H1 (cell line): ENCODE results near the gene HDLBP. TPM values are rescaled to one million over a fixed set of nuclear protein-coding genes. Genes with fewer than 3 reads are reported as not detected.

Experiments used
- CTCF ChIA-PET: fragments of 300-600 bp; sonication (Branson Sonifier 250); formaldehyde crosslinking; loops from one replicate; lab custom pipeline; 2021; ENCODE audit not compliant: partially characterized antibody; lab: Charles Lee
- POLR2A ChIA-PET: fragments of 300-600 bp; sonication (Branson Sonifier 250); formaldehyde crosslinking; loops from one replicate; lab custom pipeline; 2021; ENCODE audit warnings: inconsistent platforms; ENCODE audit not compliant: partially characterized antibody; lab: Charles Lee
- DNase-seq, 2 experiments: peaks; one replicate each; pipeline versions ENCODE4 v3.0.0 to v3.0.0-alpha.2; 2010 to 2022; ENCODE audit warnings: low spot score in 2 of 2, low read depth in 1 of 2, mixed read lengths in 1 of 2
- FAIRE-seq: peaks from 2 replicates; lab custom pipeline; 2011; peaks lifted over from hg19 to GRCh38; lab: Jason Lieb, UNC
- H2AFZ ChIP-seq: 2 replicates; pipeline ENCODE4 v1.8.1; 2012; ENCODE audit warnings: low read length, inconsistent platforms
- H2AK5ac ChIP-seq: 2 replicates; pipeline ENCODE4 v1.6.1; 2013; ENCODE audit warnings: low read depth, low read length
- H2BK120ac ChIP-seq: replicated peaks from 2 replicates; pipeline ENCODE3; 2013; ENCODE audit warnings: low read depth, low read length, inconsistent platforms
- H2BK12ac ChIP-seq: 2 replicates; pipeline ENCODE4 v1.6.1; 2013; ENCODE audit warnings: low read depth, low read length
- H2BK15ac ChIP-seq: 2 replicates; pipeline ENCODE4 v1.6.1; 2013; ENCODE audit warnings: low read length
- H2BK20ac ChIP-seq: 2 replicates; pipeline ENCODE4 v1.6.1; 2013; ENCODE audit warnings: low read length
- H2BK5ac ChIP-seq: 2 replicates; pipeline ENCODE4 v1.6.1; 2013; ENCODE audit warnings: low read depth, low read length
- H3K14ac ChIP-seq: 2 replicates; pipeline ENCODE4 v1.6.1; 2013; ENCODE audit warnings: inconsistent platforms; ENCODE audit not compliant: insufficient read length
- H3K18ac ChIP-seq: 2 replicates; pipeline ENCODE4 v1.6.1; 2013; ENCODE audit warnings: low read length; ENCODE audit errors: extremely low read depth
- H3K23ac ChIP-seq: 2 replicates; pipeline ENCODE4 v1.6.1; 2013; ENCODE audit warnings: inconsistent platforms; ENCODE audit not compliant: insufficient read length
- H3K23me2 ChIP-seq: 2 replicates; pipeline ENCODE4 v1.6.1; 2013; ENCODE audit warnings: low read depth, low read length
- H3K27ac ChIP-seq: 2 replicates; pipeline ENCODE4 v1.6.1; 2011; ENCODE audit warnings: low read depth, low read length, inconsistent platforms
- H3K27me3 ChIP-seq, 4 experiments: replicated peaks in 1 of 4; 1 replicate in 1 of 4; 2 replicates in 3 of 4; pipeline versions ENCODE4 v1.6.1 to v1.8.1; 2011 to 2013; ENCODE audit warnings: low read length in 3 of 4, mild to moderate bottlenecking in 3 of 4, inconsistent platforms in 2 of 4, mixed read lengths in 2 of 4, moderate library complexity in 1 of 4; ENCODE audit not compliant: control insufficient read depth in 3 of 4, insufficient read depth in 3 of 4; ENCODE audit errors: extremely low read depth in 1 of 4
- H3K36me3 ChIP-seq, 4 experiments: 2 replicates each; pipeline versions ENCODE4 v1.6.1 to v1.8.1; 2011 to 2013; ENCODE audit warnings: mild to moderate bottlenecking in 4 of 4, low read length in 3 of 4, moderate library complexity in 2 of 4, control low read depth in 1 of 4, inconsistent platforms in 1 of 4; ENCODE audit not compliant: insufficient read depth in 4 of 4, control insufficient read depth in 2 of 4
- H3K4ac ChIP-seq: replicated peaks from 2 replicates; pipeline ENCODE3; 2013; ENCODE audit warnings: low read length, low read depth, mixed read lengths, inconsistent platforms; ENCODE audit not compliant: insufficient read length
- H3K4me1 ChIP-seq, 4 experiments: replicated peaks in 1 of 4; 1 replicate in 1 of 4; 2 replicates in 3 of 4; pipeline versions ENCODE4 v1.6.1 to v1.8.1; 2011 to 2013; ENCODE audit warnings: low read length in 3 of 4, inconsistent platforms in 2 of 4, mixed read lengths in 1 of 4; ENCODE audit not compliant: insufficient read depth in 4 of 4, control insufficient read depth in 3 of 4
- H3K4me2 ChIP-seq, 2 experiments: 2 replicates each; pipeline versions ENCODE4 v1.6.1 to v1.8.1; 2011 to 2013; ENCODE audit warnings: low read depth in 2 of 2, low read length in 2 of 2, control low read depth in 1 of 2, inconsistent platforms in 1 of 2, mild to moderate bottlenecking in 1 of 2; ENCODE audit not compliant: insufficient read depth in 1 of 2
- H3K4me3 ChIP-seq, 4 experiments: fragments of 200-600, 300-600 bp in 1 of 4; sonication (generic), shearing (Covaris generic), sonication (Bioruptor Twin) in 1 of 4; 2 replicates each; pipeline versions ENCODE4 v1.5.1 to v1.8.1; 2011 to 2016; ENCODE audit warnings: low read length in 4 of 4, low read depth in 3 of 4, control low read depth in 2 of 4, inconsistent platforms in 2 of 4, mild to moderate bottlenecking in 2 of 4, mixed read lengths in 1 of 4, moderate library complexity in 1 of 4; ENCODE audit not compliant: insufficient read depth in 2 of 4; ENCODE audit errors: extremely low read depth in 1 of 4
- H3K56ac ChIP-seq: replicated peaks from 2 replicates; pipeline ENCODE3; 2013; ENCODE audit warnings: low read depth, mild to moderate bottlenecking, mixed read lengths, low read length, inconsistent platforms; ENCODE audit not compliant: insufficient read length
- H3K79me1 ChIP-seq: 2 replicates; pipeline ENCODE4 v1.6.1; 2013; ENCODE audit warnings: low read depth, low read length, control low read depth
- H3K79me2 ChIP-seq, 2 experiments: 2 replicates each; pipeline versions ENCODE4 v1.6.1 to v1.8.1; 2012 to 2013; ENCODE audit warnings: low read length in 2 of 2, mild to moderate bottlenecking in 2 of 2, inconsistent platforms in 1 of 2; ENCODE audit not compliant: insufficient read depth in 2 of 2, control insufficient read depth in 1 of 2
- H3K9ac ChIP-seq, 4 experiments: replicated peaks in 1 of 4; 1 replicate in 1 of 4; 2 replicates in 3 of 4; pipeline versions ENCODE4 v1.6.1 to v1.8.1; 2011 to 2013; ENCODE audit warnings: low read depth in 3 of 4, low read length in 3 of 4, control low read depth in 2 of 4, mild to moderate bottlenecking in 2 of 4, moderate library complexity in 2 of 4, inconsistent platforms in 1 of 4; ENCODE audit errors: extremely low read depth in 1 of 4
- H3K9me3 ChIP-seq, 2 experiments: 2 replicates each; pipeline versions ENCODE4 v1.6.1 to v1.8.1; 2012 to 2013; ENCODE audit warnings: mild to moderate bottlenecking in 2 of 2, moderate library complexity in 2 of 2, control low read depth in 1 of 2, inconsistent platforms in 1 of 2, low read depth in 1 of 2, low read length in 1 of 2, mixed read lengths in 1 of 2; ENCODE audit not compliant: insufficient read depth in 2 of 2
- H4K20me1 ChIP-seq, 2 experiments: replicated peaks in 1 of 2; 2 replicates each; pipeline versions ENCODE3 to v1.8.1; 2011 to 2013; ENCODE audit warnings: inconsistent platforms in 2 of 2, low read length in 2 of 2, mild to moderate bottlenecking in 1 of 2; ENCODE audit not compliant: insufficient read depth in 2 of 2, control insufficient read depth in 1 of 2
- H4K5ac ChIP-seq: 2 replicates; pipeline ENCODE4 v1.6.1; 2013; ENCODE audit warnings: low read length, low read depth, mixed read lengths, inconsistent platforms; ENCODE audit not compliant: insufficient read length
- H4K8ac ChIP-seq: 2 replicates; pipeline ENCODE4 v1.8.0; 2013; ENCODE audit warnings: mild to moderate bottlenecking, moderate library complexity, low read length, inconsistent platforms; ENCODE audit not compliant: insufficient read depth; ENCODE audit errors: extremely low read depth
- H4K91ac ChIP-seq: replicated peaks from 2 replicates; pipeline ENCODE3; 2013; ENCODE audit warnings: low read length, mixed read lengths, inconsistent platforms; ENCODE audit not compliant: insufficient read length
- BCL11A ChIP-seq, 2 experiments: IDR thresholded peaks; one replicate each; pipeline ENCODE4 v1.6.1; 2011; ENCODE audit warnings: low read depth in 2 of 2, low read length in 2 of 2, mild to moderate bottlenecking in 2 of 2
- BRCA1 ChIP-seq: IDR thresholded peaks from 2 replicates; pipeline ENCODE4 v1.6.1; 2012; ENCODE audit warnings: low read depth, low read length, improper control_type of control experiment
- EGR1 ChIP-seq: IDR thresholded peaks from 2 replicates; pipeline ENCODE4 v1.6.1; 2011; ENCODE audit warnings: low read depth, low read length, borderline replicate concordance
- KDM1A ChIP-seq: fragments of 200-600, 300-600 bp; sonication (generic); IDR thresholded peaks from 2 replicates; pipeline ENCODE4 v1.7.1; 2016; ENCODE audit warnings: mild to moderate bottlenecking, low read length, borderline replicate concordance
- KDM4A ChIP-seq: IDR thresholded peaks from one replicate; pipeline ENCODE4 v1.7.1; 2012; ENCODE audit warnings: low read depth, mild to moderate bottlenecking, moderate library complexity, low read length, inconsistent platforms; ENCODE audit not compliant: severe bottlenecking
- MAFK ChIP-seq: IDR thresholded peaks from 2 replicates; pipeline ENCODE4 v1.6.1; 2012; ENCODE audit warnings: low read depth, mild to moderate bottlenecking, improper control_type of control experiment, low read length
- SAP30 ChIP-seq: fragments of 300-600 bp; sonication (generic); IDR thresholded peaks from 2 replicates; pipeline ENCODE4 v1.7.1; 2012; ENCODE audit warnings: low read length, moderate library complexity, mild to moderate bottlenecking, inconsistent platforms; ENCODE audit not compliant: insufficient read depth, insufficient replicate concordance
- SP4 ChIP-seq: IDR thresholded peaks from 2 replicates; pipeline ENCODE4 v1.6.1; 2012; ENCODE audit warnings: low read length, inconsistent platforms
- TAF7 ChIP-seq: optimal IDR thresholded peaks from 2 replicates; pipeline ENCODE3; 2011; ENCODE audit warnings: low read depth, mild to moderate bottlenecking, inconsistent platforms, low read length, moderate library complexity, borderline replicate concordance
- USF2 ChIP-seq: IDR thresholded peaks from 2 replicates; pipeline ENCODE4 v1.6.1; 2011; ENCODE audit warnings: low read length, improper control_type of control experiment
- WGBS, 2 experiments: shearing (Covaris generic) in 1 of 2; methylation state at CpG; one replicate each; pipeline versions ENCODE4 v1.1.6 to v1.1.7; 2013 to 2015; ENCODE audit warnings: low lambda C conversion rate in 2 of 2, mixed read lengths in 2 of 2, inconsistent platforms in 1 of 2, low coverage in 1 of 2, missing lambda C conversion rate in 1 of 2; ENCODE audit not compliant: insufficient replicate concordance in 2 of 2, insufficient coverage in 1 of 2, insufficient read length in 1 of 2; ENCODE audit errors: extremely low coverage in 1 of 2, missing lambda C conversion rate in 1 of 2; 5-methylcytosine and 5-hydroxymethylcytosine counted together
- polyA plus RNA-seq, 7 experiments: library from polyadenylated mRNA; depleted of rRNA in 3 of 7; stranded (reverse) in 5 of 7; unstranded in 2 of 7; fragments of >200 nt in 5 of 7; fragments of 200-250 nt in 2 of 7; gene quantifications; 1 replicate in 5 of 7; 2 replicates in 1 of 7; 4 replicates in 1 of 7; pipeline versions ENCODE4 v1.2.1 to v1.2.3, GENCODE V29; 2011 to 2013; ENCODE audit warnings: missing spikeins in 2 of 7, mixed read lengths in 2 of 7
- total RNA-seq: library from RNA; stranded (reverse); fragmentation: NEBNext Ultra II Directional; extraction: Animal tissue kit (Norgen Biotek cat#: 25700); gene quantifications from 2 replicates; pipeline ENCODE4 v1.2.1, GENCODE V29; 2021

Gene HDLBP
- total and polyA plus RNA-seq, 2 of the 8 experiments (the other 6 are each of a cell fraction or from before 2014, with no cell fraction given): 185 to 360 TPM

- CTCF ChIA-PET: interaction anchor here (0.9 to 1.5 kb wide), 2 partner anchors 14 to 35 kb away, joined by 3 read pairs; no protein-coding TSS in a partner anchor
- FAIRE-seq (no peak), DNase-seq (no peak)
- peaks cover 17 to 36% of the 10 kb centered on the region in 2 experiments for H4K20me1 ChIP-seq
- 91% methylated on average over 13 of the region's 13 CpGs; no CpG with 5 or more reads in 1 of the 2 experiments for WGBS, 2 experiments
- peaks cover 3% of the 10 kb centered on the region; the same call in 1 of the 2 replicates for H3K79me1 ChIP-seq
- no peak overlapping the region for H2AK5ac ChIP-seq
- no peak overlapping the region for H3K14ac ChIP-seq
- H4K5ac ChIP-seq: no peak overlapping the region
- H2BK12ac ChIP-seq: no peak overlapping the region
- H2BK5ac ChIP-seq: no peak overlapping the region
- H2BK15ac ChIP-seq: no peak overlapping the region
- H3K9ac ChIP-seq: no peak overlapping the region
- H2BK120ac ChIP-seq: no peak overlapping the region
- H2AFZ ChIP-seq: no peak overlapping the region
- H3K4me3 ChIP-seq: no peak overlapping the region
- H3K4me1 ChIP-seq: no peaks in the 10 kb centered on the region
- no peak overlapping the region; the same call in 1 of the 2 replicates for H4K8ac ChIP-seq
- H3K27ac ChIP-seq: no peak overlapping the region
- H2BK20ac ChIP-seq: no peak overlapping the region
- no peak overlapping the region for H3K56ac ChIP-seq
- H3K4ac ChIP-seq: no peak overlapping the region
- H3K4me2 ChIP-seq: no peak overlapping the region
- no peaks in the 10 kb centered on the region for H3K27me3 ChIP-seq
- H3K36me3 ChIP-seq: peaks cover 32 to 81% (median 73%) of the 10 kb centered on the region in 4 experiments
- no peaks in the 10 kb centered on the region for H3K9me3 ChIP-seq
- no peaks in the 10 kb centered on the region for H3K23me2 ChIP-seq
- no peak overlapping the region for H3K18ac ChIP-seq
- POLR2A ChIA-PET: interaction anchor here (1.0 to 1.3 kb wide), 3 partner anchors 8 to 14 kb away, joined by 3 read pairs; no protein-coding TSS in a partner anchor
- H3K79me2 ChIP-seq: no peaks in the 10 kb centered on the region
- H3K23ac ChIP-seq: no peak overlapping the region
- H4K91ac ChIP-seq: no peak overlapping the region
- TF ChIP-seq KDM1A (no peak), BCL11A (IDR thresholded peaks at IDR 0.05; ENCODE audit: low read depth in 2 of 2, low read length in 2 of 2) (no peak), EGR1 (no peak), BRCA1 (no peak), TAF7 (no peak), SAP30 (no peak), MAFK (no peak), SP4 (no peak), KDM4A (no peak), USF2 (no peak)
These were observed 82.5 kb downstream of the HDLBP start for GRCh38 chr2:241232736-241233575.
